ENCODE data around the gene SLC46A2. TPM values are rescaled to one million over a fixed set of nuclear protein-coding genes. Genes with fewer than 3 reads are reported as not detected.

Gene SLC46A2
- total RNA-seq, 3 donors from 2014 or later: 0.16 TPM; not detected in 2

DNA sequence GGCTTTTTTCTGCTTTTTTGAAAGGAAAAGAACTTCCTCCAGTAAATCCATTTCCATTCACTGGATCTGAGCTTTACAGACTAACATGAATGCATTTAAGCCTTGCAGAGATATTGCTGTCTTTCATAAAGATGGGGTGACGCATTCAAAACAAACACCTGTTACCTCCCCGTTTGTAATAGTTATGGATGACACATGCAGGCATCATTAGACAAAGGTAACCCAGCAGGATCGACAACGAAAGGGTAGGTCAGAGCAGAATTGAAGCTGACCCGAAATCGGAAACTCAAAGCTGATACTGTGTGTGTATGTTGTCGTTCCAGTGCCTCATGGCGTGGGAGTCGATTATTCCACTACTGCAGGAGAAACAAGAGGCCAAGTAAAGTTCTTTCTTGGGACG lies 22.2 kb downstream of the SLC46A2 start:
- TF ChIP-seq CTCF (IDR thresholded peaks at IDR 0.05): no peak
- no peak for DNase-seq
- Histone ChIP-seq H3K4me3 (no peak overlapping the region), H3K4me1 (ENCODE audit: low read depth) (no peaks in the 10 kb centered on the region), H3K36me3 (ENCODE audit: low read depth) (no peaks in the 10 kb centered on the region), H3K9me3 (no peaks in the 10 kb centered on the region)
- intact Hi-C loops (cut with DNase I, micrococcal nuclease): no loop called here
- no peak for ATAC-seq

- intact Hi-C loops (cut with DNase I, micrococcal nuclease): no loop called here
- DNase-seq (peak in 2 of 3 donors; percentile 28 to 41), ATAC-seq (peak; percentile 90)
- no peak for TF ChIP-seq CTCF (IDR thresholded peaks at IDR 0.05)
- H3K36me3 ChIP-seq (ENCODE audit: low read depth): no peaks in the 10 kb centered on the region
- no peak overlapping the region for H3K4me3 ChIP-seq
- H3K4me1 ChIP-seq (ENCODE audit: low read depth): no peaks in the 10 kb centered on the region
- H3K9me3 ChIP-seq: no peaks in the 10 kb centered on the region
Measured at GRCh38 chr9:112867275-112867991, 23.2 kb downstream of the SLC46A2 start.

GRCh38 chr9:112866662-112867274 lies 23.9 kb downstream of the SLC46A2 start:
- ATAC-seq (peak; percentile 54), DNase-seq (peak in 1 of 3 donors; percentile 48)
- Histone ChIP-seq H3K4me3 (no peak overlapping the region), H3K36me3 (ENCODE audit: low read depth) (no peaks in the 10 kb centered on the region), H3K4me1 (ENCODE audit: low read depth) (no peaks in the 10 kb centered on the region), H3K9me3 (no peaks in the 10 kb centered on the region)
- TF ChIP-seq CTCF (IDR thresholded peaks at IDR 0.05): no peak
- intact Hi-C loops (cut with DNase I, micrococcal nuclease): no loop called here

DNA sequence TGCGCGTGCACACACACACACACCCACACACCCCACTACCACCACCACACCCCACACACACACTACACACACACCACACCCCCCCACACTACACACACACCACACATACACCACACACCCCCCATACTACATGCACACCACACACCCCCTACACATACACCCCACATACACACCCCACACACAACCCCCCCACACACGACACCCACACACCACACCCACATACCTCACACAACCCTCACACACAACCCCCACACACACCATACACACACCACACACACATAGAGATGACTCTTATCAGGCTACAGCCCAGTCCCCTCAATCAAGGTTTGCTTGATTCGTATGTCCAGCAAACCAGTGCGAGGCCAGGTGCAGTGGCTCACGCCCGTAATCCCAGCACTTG lies 25.7 kb downstream of the SLC46A2 start:
- intact Hi-C loops (cut with DNase I, micrococcal nuclease): no loop called here
- TF ChIP-seq CTCF (IDR thresholded peaks at IDR 0.05): no peak
- H3K4me1 ChIP-seq (ENCODE audit: low read depth): no peaks in the 10 kb centered on the region

GRCh38 chr9:112864403-112864802 lies 26.3 kb downstream of the SLC46A2 start:
- Histone ChIP-seq H3K4me1 (ENCODE audit: low read depth) (no peaks in the 10 kb centered on the region), H3K4me3 (no peak overlapping the region), H3K36me3 (ENCODE audit: low read depth) (no peaks in the 10 kb centered on the region), H3K9me3 (no peaks in the 10 kb centered on the region)
- TF ChIP-seq CTCF (IDR thresholded peaks at IDR 0.05): no peak
- intact Hi-C loops (cut with DNase I, micrococcal nuclease): no loop called here
- ATAC-seq (no peak), DNase-seq (no peak)

More for the DNA sequence above, 25.7 kb downstream of the SLC46A2 start:
- DNase-seq: no peak
- Histone ChIP-seq H3K4me3 (no peak overlapping the region), H3K9me3 (no peaks in the 10 kb centered on the region), H3K36me3 (ENCODE audit: low read depth) (no peaks in the 10 kb centered on the region)
- ATAC-seq: no peak

Data from mucosa of descending colon (tissue), 3 donors.